Choroid plexus epithelial cell (primary cell): ENCODE data around the gene TBC1D22A.

Source experiments
- DNase-seq: peaks from one replicate; pipeline ENCODE4 v3.0.0-alpha.2; 2010; ENCODE audit warnings: low read depth
- H3K4me3 ChIP-seq: 2 replicates; pipeline ENCODE4 v1.5.1; 2011; ENCODE audit warnings: low read depth, mild to moderate bottlenecking, control low read depth, low read length, moderate library complexity
- CTCF ChIP-seq: conservative IDR thresholded peaks from 2 replicates; pipeline ENCODE4 v1.5.1; 2011; ENCODE audit warnings: low read depth, mild to moderate bottlenecking, control low read depth, inconsistent platforms, low read length, moderate library complexity

TBC1D22A gene

GRCh38 chr22:46791201-46791731, 28.8 kb downstream of the TBC1D22A start:
- H3K4me3 ChIP-seq: no peak overlapping the region
- peak; percentile 80 for DNase-seq
- no peak for TF ChIP-seq CTCF

GRCh38 chr22:46792061-46792796, 29.8 kb downstream of the TBC1D22A start:
- no peak for TF ChIP-seq CTCF
- no peak overlapping the region for H3K4me3 ChIP-seq
- DNase-seq: no peak

GRCh38 chr22:46792841-46793261, 30.4 kb downstream of the TBC1D22A start:
- no peak overlapping the region for H3K4me3 ChIP-seq
- no peak for DNase-seq
- TF ChIP-seq CTCF: no peak

- DNase-seq: no peak
- no peak for TF ChIP-seq CTCF
- no peak overlapping the region for H3K4me3 ChIP-seq
These were observed 31.0 kb downstream of the TBC1D22A start for GRCh38 chr22:46793497-46793896.

GRCh38 chr22:46794067-46794466, 31.6 kb downstream of the TBC1D22A start:
- H3K4me3 ChIP-seq: no peak overlapping the region
- no peak for TF ChIP-seq CTCF
- no peak for DNase-seq

- TF ChIP-seq CTCF: no peak
- DNase-seq: no peak
- no peak overlapping the region for H3K4me3 ChIP-seq
These were observed 32.0 kb downstream of the TBC1D22A start for GRCh38 chr22:46794491-46794890.

- no peak for DNase-seq
- H3K4me3 ChIP-seq: no peak overlapping the region
- no peak for TF ChIP-seq CTCF
These were observed 32.7 kb downstream of the TBC1D22A start for GRCh38 chr22:46795140-46795539.
